Lower lobe of right lung (tissue), 1 donor: ENCODE measurements around the gene PCDHB3. TPM values are rescaled to one million over a fixed set of nuclear protein-coding genes. Genes with fewer than 3 reads are reported as not detected.

ENCODE experiments used
- total RNA-seq: library from RNA; stranded (reverse); fragmentation: NEBNext Ultra II Directional; extraction: Animal tissue kit (Norgen Biotek cat#: 25700); gene quantifications from one replicate; pipeline ENCODE4 v1.2.1, GENCODE V29; 2021
- donor health status: DM: no; HTN: yes; CAD: no; lungs with severe emphysema.

PCDHB3 gene
- total RNA-seq, 1 donor from 2014 or later, result 1.5 TPM

Other genes starting within 250 kb of the PCDHB3 start
- 1.5 TPM for gene PCDHA10, start 244.6 kb upstream of the PCDHB3 start, total RNA-seq
- 0.38 TPM for gene PCDHA11, start 231.5 kb upstream of the PCDHB3 start, total RNA-seq
- gene PCDHA12, start 225.2 kb upstream of the PCDHB3 start, total RNA-seq, result 6.6 TPM
- gene PCDHA13, start 218.3 kb upstream of the PCDHB3 start, total RNA-seq, result 0.97 TPM
- 3.1 TPM for gene PCDHAC1, start 174.2 kb upstream of the PCDHB3 start, total RNA-seq
- gene PCDHAC2, start 134.0 kb upstream of the PCDHB3 start, total RNA-seq, result 5.8 TPM
- 0.15 TPM for gene PCDHB1, start 49.1 kb upstream of the PCDHB3 start, total RNA-seq
- 5.6 TPM for gene PCDHB2, start 5.9 kb upstream of the PCDHB3 start, total RNA-seq
- gene PCDHB4, start 21.3 kb downstream of the PCDHB3 start, total RNA-seq, result 2.2 TPM
- 1.8 TPM for gene PCDHB5, start 34.7 kb downstream of the PCDHB3 start, total RNA-seq
- gene PCDHB6, start 49.6 kb downstream of the PCDHB3 start, total RNA-seq, result 0.41 TPM
- 1.9 TPM for gene PCDHB7, start 72.2 kb downstream of the PCDHB3 start, total RNA-seq
- gene PCDHB8, start 77.3 kb downstream of the PCDHB3 start, total RNA-seq, result 2.6 TPM
- 2.6 TPM for gene PCDHB16, start 81.9 kb downstream of the PCDHB3 start, total RNA-seq
- gene PCDHB9, start 86.7 kb downstream of the PCDHB3 start, total RNA-seq, result 3.0 TPM
- gene PCDHB10, start 91.9 kb downstream of the PCDHB3 start, total RNA-seq, result 2.0 TPM
- gene PCDHB11, start 99.2 kb downstream of the PCDHB3 start, total RNA-seq, result 2.7 TPM
- gene PCDHB12, start 108.2 kb downstream of the PCDHB3 start, total RNA-seq, result 1.7 TPM
- 2.9 TPM for gene PCDHB13, start 113.4 kb downstream of the PCDHB3 start, total RNA-seq
- 2.1 TPM for gene PCDHB14, start 122.9 kb downstream of the PCDHB3 start, total RNA-seq
- gene PCDHB15, start 144.9 kb downstream of the PCDHB3 start, total RNA-seq, result 2.8 TPM
- gene SLC25A2, start 203.6 kb downstream of the PCDHB3 start, total RNA-seq, result 0.71 TPM
- 65.0 TPM for gene TAF7, start 220.3 kb downstream of the PCDHB3 start, total RNA-seq
- gene PCDHGA1, start 230.0 kb downstream of the PCDHB3 start, total RNA-seq, result 0.53 TPM
- 2.7 TPM for gene PCDHGA2, start 238.3 kb downstream of the PCDHB3 start, total RNA-seq
- 1.8 TPM for gene PCDHGA3, start 243.4 kb downstream of the PCDHB3 start, total RNA-seq
- 1.8 TPM for gene PCDHGB1, start 249.6 kb downstream of the PCDHB3 start, total RNA-seq